GM21576 (cell line): ENCODE measurements around the gene IDH2.
"Not testable (repeated sequence)": the region's sequence is repeated elsewhere in the genome, so short reads cannot be mapped to it uniquely, and the experiment has no call there.

ENCODE experiments used
- ATAC-seq: cut with Tn5 transposase; IDR thresholded peaks from one replicate; pipeline ENCODE4 v1.9.1; 2021; ENCODE audit warnings: mild to moderate bottlenecking, moderate library complexity; ENCODE audit not compliant: unreplicated experiment

Gene IDH2

DNA sequence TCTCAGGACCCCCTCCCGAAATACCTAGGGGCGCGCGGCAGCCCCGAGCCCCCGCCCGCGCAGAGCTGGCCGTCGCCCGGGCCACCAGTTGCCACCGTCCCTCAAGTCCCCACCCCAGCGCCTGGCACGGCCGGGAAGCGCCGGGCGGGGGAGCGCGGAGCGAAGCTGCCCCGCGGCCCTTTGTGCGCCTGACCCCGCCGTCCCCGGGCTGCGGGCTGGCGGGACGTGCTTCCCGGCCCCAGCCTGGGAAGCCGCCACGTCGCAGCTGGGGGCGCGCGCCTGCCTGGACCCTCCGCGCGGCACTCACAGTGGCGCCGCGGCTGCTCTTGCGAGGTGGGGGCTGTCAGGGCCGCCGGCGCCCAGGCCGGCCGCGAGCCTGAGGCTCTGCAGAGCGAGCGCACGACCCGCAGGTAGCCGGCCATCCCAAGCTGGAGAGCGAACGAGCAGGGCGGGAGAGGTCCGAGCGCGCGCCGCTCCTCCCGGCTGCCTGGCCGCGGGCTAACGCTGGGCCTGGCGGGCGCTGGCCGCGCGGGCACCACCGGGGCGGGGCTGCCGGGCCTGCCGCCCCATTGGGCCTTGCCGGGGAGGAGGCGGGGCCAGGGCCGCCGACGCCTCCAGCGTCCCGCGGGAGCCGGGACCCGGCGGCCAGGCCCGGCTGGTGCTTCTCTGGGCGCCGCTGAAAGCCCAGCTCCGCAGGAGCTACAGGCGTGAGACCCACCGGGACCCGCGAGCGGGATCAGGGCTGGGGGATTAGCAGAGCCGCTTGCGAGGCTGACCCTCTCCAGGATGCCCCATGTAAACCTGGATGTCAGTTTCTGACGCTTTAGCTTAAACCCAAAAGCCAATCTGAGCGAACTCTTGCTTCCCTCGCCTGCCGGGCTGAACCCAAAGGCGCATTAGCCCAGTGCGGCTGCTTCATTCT lies at the start of gene IDH2:
Gene IDH2, minus strand, starts transcription at position 500 of the 922 bp plus-strand sequence. Its CDS starts 78 bp downstream, at position 422.
- ATAC-seq, result peak; percentile 65

DNA sequence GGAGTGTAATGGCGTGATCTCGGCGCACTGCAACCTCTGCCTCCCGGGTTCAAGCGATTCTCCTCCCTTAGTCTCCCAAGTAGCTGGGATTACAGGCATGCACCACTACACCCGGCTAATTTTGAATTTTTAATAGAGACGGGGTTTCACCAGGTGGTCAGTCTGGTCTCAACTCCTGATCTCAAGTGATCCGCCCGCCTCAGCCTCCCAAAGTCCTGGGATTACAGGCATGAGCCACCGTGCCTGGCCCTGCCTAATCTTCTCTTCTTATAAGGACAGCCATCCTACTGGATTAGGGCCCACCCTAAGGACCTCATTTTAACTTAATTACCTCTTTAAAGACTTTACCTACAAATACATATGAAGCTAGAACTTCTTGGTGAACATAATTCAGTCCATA lies 48.3 kb upstream of the IDH2 start:
- ATAC-seq, result not testable (repeated sequence)

DNA sequence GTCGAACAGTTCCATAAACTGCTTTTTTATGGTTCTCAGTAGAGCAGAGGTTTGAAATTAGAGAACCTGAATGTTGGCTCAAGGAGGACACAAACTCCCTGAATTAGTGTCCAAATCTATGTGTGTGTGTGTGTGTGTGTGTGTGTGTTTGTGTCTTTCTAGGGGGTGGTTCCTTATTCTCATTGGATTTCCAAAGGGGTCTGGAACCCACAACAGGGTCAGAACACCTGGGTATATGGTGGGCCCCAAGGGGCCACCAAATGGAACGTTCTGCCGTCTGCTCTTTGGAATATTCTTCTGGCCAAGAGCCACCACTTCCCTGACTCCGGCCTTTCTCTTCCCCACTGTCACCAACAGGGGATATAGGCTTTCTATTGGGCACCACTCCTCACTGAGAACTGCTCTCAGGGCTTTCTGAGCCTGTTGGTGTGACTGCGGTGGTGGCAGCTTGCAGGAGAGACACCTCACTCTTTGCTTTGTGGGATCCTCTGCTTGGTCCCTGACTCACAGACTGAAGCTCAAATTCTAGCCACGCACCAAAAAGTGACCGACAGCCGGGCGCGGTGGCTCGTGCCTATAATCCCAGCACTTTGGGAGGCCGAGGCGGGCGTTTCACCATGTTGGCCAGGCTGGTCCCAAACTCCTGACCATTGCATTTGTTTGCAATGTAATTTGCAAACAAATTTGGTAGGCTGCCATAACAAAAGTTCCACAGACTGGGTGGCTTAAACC lies 47.5 kb upstream of the IDH2 start:
- no peak for ATAC-seq

DNA sequence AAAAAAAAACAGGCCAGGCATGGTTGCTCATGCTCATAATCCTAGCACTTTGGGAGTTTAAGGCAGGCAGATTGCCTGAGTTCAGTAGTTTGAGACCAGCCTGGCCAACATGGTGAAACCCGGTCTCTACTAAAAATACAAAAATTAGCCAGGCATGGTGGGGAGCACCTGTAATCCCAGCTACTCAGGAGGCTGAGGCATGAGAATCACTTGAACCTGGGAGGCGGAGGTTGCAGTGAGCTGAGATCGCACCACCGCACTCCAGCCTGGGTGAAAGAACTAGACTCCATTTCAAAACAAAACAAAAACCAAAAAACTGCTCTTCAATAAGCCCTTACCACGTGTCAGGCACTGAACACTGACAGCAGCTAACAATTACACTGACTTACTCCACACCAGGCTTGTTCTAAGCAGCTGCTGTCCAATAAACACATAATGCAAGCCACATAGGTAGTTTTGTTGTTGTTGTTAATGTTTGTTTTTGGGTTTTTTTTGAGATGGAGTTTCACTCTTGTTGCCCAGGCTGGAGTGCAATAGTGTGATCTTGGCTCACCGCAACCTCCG lies 44.0 kb upstream of the IDH2 start:
- ATAC-seq, result not testable (repeated sequence)

DNA sequence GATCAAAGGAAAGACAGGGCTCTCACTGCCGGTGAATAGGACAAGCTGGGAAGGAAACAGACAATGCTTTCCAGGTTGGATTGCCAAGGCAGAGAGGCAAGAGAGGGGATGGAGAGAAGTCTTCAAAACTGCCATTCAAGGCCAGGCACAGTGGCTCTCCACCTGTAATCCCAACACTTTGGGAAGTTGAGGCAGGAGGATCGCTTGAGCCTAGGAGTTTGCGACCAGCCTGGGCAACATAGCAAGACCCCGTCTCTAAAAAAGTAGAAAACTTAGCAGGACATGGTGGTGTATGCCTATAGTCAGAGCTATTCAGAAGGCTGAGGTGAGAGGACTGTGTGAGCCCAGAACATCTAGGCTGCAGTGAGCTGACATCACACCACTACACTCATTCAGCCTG lies 43.5 kb upstream of the IDH2 start:
- ATAC-seq, result no peak

DNA sequence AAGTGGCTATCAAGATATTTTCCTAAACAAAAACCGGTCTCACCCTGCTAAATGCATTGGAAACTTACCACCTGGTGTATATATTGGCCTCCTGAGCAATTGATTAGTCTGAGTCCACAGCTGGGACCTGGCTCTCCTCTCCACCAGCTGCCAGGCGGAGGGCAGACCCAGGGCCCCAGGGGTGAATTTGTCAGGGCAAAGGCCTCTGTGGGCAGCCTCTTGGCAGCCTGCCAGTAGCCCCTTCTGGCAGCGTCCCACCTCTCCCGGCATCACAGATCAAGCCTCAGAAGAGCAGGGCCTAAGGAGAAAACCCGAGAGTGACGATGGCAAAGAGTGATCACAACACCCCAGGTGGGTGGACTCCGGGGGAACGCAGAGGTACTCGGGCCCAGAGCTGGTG lies 43.0 kb upstream of the IDH2 start:
- ATAC-seq, result no peak

DNA sequence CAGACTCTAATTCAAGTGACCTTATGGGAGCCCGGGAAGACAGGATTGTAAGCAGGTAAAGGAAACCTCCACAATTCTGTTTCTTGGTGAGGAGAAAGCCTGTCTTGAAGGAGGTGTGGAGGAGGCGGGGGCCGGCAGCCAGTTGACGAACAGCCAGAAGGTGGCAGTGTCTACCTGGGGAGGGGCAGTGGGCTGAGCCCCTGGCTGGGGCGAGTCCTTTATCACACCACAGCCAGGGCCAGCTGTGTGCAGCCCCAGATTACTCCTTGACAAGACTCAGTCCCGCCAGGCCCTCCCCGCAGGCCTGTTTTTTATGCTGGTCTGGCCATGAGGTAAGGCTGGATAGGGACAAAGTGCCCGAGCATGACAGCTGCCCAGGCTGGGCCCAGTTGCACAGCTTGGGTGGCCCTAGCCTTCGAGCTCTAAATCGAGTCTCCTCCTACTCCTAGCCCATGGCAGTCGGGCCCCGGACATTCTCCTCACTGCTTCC lies 40.9 kb upstream of the IDH2 start:
- ATAC-seq, result peak; percentile 76

DNA sequence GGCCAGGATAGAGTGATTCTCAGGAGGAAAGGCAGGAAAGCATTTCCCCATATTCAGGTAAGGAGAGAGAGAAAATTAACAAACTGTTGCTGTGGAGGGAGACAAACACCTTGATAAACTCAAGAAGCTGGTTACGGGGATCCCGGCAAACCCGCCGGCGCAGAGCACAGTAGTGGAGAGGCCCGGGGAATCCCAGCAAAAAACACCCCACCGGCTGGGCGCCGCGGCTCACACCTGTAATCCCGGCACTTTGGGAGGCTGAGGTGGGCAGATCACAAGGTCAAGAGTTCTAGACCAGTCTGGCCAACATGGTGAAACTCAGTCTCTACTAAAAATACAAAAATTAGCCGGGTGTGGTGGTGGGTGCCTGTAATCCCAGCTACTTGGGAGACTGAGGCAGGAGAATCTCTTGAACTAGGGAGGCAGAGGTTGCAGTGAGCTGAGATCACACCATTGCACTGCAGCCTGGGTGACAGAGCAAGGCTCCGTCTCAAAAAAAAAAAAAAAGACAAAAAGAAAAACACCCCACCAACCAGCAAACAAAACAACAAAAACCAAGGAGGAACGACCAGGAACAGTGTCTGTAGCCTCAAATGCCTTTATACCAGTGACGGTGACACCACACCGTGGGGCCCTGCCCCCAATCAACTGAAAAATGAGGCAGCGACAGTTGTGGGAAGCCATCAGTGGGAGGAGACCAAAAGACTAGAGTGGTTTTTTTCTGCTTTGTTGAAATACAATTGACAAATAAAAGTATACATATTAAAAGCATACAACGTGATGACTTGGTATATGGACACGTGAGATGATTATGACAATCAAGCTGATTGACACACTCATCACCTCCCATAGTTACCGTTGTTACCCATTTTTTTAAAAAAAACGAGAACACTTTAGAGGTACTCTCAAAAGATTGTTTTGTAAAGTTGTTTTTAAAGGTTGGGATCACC lies 40.2 kb upstream of the IDH2 start:
- no peak for ATAC-seq

DNA sequence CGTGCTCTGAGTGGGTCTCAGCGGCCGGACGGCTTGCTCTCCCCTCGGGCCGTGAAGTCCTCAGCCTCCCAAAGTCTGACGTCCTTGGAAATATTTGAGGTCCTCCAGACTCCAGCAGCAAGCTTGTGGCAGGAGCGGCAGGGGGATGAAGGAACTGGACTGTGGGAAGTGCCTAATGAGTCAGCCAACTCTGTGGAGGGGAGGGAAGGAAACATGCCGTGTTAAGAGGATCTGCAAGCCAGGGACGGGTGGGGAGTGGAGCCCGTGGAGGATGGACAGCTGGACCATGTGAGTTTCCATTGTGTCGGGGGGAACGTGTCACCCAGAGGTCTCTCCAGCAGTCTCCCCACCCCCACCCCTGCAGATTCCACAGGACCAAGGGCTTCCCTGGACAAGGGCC lies 39.4 kb upstream of the IDH2 start:
- no peak for ATAC-seq

DNA sequence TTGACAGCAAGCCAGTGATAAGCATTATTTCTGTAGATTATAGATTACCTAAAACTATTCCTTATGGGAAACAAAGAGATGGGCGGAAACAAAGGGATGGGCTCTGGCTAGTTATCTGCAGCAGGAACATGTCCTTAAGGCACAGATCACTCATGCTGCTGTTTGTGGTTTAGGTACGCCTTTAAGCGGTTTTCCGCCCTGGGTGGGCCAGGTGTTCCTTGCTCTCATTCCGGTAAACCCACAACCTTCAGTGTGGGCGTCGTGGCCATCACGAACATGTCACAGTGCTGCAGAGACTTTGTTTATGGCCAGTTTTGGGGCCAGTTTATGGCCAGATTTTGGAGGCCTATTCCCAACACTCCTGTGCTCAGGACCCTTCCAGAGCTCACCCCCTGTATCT lies 37.3 kb upstream of the IDH2 start:
- ATAC-seq, result not testable (repeated sequence)

DNA sequence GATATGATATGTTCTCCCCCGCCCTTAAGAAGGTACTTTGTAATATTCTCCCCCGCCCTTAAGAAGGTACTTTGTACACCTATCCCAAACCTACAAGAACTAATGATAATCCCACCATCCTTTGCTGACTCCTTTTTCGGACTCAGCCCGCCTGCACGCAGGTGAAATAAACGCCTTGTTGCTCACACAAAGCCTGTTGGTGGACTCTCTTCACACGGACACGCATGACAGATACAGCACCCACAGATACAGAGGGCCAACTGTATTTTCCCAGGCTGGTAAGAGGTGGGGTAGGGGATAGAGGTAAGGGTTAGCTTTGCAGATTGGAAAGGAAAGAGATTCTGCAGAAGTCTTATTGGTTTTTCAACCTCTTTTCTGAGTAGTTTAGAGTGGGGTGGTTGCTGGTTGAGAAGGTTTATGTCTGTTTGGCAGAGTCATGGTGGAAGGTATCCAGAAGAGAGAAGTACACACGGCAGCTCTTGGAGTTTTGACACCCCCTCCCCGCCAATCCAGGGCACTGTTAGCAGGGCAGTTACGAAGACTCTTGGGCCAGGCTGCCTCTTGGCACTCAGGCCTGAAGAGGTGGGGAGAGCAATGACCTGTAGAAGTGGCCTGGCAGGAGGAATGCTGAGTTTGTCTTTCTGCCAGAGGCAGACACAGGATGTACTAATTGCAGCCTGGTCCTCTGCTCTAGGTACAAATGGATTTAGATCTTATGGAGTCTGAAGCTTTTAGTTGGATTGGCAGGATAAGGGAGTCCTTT lies 36.0 kb upstream of the IDH2 start:
- no peak for ATAC-seq

DNA sequence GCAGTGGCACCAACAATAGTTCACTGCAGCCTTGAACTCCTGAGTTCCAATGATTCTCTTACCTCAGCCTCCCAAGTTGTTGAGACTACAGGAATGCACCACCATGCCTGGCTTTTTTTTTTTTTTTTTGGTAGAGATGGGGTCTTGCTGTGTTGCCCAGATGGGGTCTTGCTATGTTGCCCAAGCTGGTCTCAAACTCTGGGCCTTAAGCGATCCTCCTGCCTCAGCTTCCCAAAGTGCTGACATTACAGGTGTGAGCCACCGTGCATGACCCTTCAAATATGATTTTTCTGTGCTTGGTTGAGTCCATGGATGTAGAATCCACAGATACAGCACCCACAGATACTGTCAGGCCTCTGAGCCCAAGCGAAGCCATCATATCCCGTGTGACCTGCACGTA lies 30.2 kb upstream of the IDH2 start:
- ATAC-seq, result no peak

DNA sequence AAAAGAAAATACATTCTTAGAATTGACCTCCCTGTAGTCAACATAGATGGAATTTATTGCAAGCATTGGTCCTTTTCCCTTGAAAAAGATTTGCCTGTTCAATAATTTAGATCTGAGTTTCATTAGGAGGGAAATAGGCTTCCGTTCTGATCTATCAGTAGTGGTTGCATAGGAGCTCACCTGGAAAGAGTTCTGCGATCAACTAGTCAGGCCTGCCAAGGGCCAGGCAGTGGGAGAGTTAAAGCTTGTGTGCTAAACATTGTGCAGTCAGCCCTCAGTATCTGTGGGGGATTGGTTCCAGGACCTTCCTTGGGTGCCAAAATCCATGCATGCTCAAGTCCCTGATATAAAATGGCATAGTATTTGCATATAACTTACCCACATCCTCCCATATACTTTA lies 29.6 kb upstream of the IDH2 start:
- no peak for ATAC-seq

DNA sequence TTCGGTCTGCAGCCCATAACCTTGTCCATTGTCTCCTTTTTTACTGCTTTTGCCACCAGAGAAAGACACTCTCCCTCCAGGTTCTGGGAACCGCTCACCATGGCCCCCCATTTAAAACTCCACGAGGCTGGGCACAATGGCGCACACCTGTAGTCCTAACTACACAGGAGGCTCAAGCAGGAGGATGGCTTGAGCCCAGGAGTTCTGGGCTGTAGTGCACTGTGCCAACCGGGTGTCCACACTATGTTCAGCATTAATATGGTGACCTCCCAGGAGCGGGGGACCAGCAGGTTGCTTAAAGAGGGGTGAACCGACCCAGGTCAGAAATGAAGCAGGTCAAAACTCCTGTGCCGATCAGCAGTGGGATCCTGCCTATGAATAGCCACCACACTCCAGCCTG lies 28.0 kb upstream of the IDH2 start:
- ATAC-seq, result no peak

DNA sequence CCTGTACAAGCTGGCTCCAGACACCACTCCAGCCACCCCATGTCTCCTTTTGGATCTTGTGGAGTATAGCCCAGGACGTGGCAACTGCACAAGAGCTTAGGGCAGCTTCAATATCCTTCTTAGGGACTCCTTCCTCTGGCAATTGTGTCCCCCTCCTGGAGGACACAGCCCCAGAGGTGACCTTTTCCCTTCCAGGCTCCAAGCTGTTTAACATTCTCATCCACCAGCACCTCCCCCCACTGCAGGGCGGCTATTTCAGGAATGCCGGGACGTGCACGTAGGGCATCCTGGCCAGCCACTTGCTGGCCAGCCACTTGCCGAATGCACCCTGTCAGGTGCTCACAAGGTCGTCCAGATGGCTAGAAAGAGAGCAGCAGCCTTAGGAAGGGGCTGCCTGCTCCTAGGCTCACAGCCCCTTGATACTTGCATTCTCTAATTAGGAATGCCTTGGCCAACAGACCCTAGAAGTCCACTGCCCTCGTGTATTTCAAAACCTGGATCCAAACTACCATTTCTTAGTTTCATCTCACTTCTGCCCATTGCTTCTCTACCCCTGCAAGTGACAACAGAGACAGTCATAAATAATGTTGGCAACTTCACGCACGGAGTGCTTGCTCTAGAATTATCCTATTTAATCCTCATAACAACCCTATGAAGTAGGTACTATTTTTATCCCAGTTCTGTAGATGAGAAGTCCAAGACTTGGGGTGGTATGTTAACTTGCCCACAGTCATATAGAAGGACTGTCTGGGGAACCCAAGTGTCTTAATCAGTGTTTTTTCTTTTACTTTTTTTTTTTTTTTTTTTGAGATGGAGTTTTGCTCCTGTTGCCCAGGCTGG lies 24.5 kb upstream of the IDH2 start:
- ATAC-seq, result no peak

DNA sequence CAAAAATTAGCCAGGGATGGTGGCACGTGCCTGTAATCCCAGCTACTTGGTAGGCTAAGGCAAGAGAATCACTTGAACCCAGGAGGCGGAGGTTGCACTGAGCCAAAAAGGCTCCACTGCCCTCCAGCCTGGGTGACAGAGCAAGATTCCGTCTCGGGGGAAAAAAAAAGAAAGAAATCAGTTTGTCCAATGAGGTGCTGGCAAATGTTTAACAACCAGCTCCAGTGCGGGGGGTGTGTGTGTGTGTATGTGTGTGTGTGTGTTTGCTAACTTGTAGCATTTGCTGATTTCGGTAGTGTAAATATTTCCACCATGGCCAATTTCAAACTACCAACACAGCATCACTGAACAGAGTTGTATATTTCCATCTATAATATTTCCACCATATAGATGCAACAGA lies 23.8 kb upstream of the IDH2 start:
- ATAC-seq, result no peak

DNA sequence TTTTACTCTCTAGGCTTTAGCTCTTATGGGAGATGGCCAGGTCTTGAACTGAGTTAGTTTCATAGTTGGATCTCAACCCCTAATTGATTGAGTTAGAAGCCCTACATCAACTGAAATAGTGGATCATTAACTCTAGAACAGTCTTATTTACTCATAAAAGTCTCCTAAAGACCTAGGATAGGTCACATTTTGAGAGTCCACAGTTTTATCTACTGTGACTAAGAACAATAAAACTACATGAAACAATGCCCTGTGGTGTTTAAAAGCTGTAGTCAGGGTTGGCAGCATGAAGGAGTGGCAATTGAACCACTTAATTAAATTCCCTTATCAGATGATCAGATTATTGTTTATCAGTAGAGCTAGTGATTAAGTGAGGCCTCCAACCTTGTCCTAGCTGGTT lies 22.2 kb upstream of the IDH2 start:
- no peak for ATAC-seq

DNA sequence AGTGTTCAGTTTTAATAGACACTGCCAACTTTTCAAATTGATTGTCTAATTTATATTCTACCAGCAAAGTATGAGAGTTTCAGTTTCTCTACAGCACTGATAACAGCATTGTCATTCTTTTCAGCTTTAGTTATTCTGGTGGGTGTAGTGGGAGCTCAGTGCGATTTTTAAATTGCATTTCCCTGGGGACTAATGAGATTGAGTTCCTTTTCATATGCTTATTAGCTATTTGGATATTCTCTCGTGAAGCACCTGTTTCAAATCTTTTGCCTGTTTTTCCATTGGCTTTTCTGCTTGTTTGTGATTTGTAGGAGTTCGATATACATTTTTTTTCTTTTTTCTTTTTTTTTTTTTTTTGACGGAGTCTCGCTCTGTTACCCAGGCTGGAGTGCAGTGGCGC lies 18.8 kb upstream of the IDH2 start:
- no peak for ATAC-seq

DNA sequence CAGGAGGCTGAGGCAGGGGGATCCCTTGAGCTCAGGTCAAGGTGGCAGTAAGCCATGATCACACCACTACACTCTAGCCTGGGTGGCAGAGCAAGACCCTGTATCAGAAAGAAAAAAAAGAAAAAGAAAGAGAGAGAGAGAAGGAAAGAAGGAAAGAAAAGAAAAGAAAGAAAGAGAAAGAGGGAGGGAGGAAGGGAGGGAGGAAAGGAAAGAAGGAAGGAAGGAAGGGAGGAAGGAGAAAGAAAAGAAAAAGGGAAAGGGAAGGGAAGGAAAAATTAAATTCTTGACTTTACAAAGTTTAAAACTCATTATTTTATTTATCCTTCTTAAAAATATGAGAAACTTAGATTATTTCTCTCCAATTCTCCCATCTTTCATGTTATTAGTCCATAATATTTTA lies 17.1 kb upstream of the IDH2 start:
- ATAC-seq, result no peak
